ENCODE measurements around the gene PRXL2C.

The PRXL2C gene

GRCh38 chr9:96620181-96620514, 35.0 kb downstream of the PRXL2C start:
- TF ChIP-seq CTCF (IDR thresholded peaks at IDR 0.05; ENCODE audit: extremely low read depth, missing control alignments): no peak

GRCh38 chr9:96619491-96620180, 35.5 kb downstream of the PRXL2C start, which contains the start of gene CDC14B:
TSS of gene CDC14B (minus strand) at chr9:96619843. CDS start at chr9:96619378, 465 bp downstream.
- TF ChIP-seq CTCF (IDR thresholded peaks at IDR 0.05; ENCODE audit: extremely low read depth, missing control alignments): peak; percentile 9
- peak; percentile 86 for DNase-seq (ENCODE audit: low spot score)

More at GRCh38 chr9:96620181-96620514, 35.0 kb downstream of the PRXL2C start:
- no peak for DNase-seq (ENCODE audit: low spot score)

GRCh38 chr9:96619124-96619465, 36.0 kb downstream of the PRXL2C start:
- TF ChIP-seq CTCF (IDR thresholded peaks at IDR 0.05; ENCODE audit: extremely low read depth, missing control alignments): no peak
- no peak for DNase-seq (ENCODE audit: low spot score)

- peak; percentile 34 for DNase-seq (ENCODE audit: low spot score)
- no peak for TF ChIP-seq CTCF (IDR thresholded peaks at IDR 0.05; ENCODE audit: extremely low read depth, missing control alignments)
Observed at GRCh38 chr9:96618209-96619123, 36.7 kb downstream of the PRXL2C start.

DNA sequence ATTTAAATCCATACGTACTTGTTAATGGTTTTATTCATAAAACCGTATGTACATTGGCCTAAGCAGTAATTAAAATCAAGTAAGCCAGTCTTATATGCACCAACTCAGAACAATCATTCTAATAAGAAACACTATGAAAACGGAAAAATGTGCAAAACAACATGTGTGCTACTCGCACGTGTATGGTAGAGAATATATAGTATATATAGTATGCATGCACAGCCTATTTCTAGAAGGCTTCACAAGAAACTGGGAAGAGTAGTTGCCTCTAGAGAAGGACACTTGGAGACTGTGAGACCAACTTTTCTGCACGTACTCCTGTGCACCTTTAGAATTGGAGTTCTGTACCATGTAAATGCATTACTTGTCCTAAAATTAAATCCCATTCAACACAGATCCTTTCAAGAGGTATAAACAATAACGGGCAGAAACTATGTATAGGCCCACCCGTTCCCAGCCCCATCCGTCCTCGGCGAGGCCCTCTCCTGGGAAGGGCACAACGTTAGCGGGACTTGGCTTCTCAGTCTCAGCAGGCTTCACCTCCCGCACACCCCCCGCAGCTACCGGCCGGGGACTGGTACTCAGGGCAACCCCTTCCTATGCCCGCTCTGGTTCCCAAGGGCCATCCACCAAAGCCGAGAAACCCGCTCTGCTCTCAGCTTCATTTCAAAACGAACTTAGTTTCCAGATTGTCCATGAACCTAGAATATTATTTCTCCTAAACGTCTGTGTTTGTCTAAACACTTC, 37.5 kb downstream of the PRXL2C start:
- TF ChIP-seq CTCF (IDR thresholded peaks at IDR 0.05; ENCODE audit: extremely low read depth, missing control alignments): no peak
- no peak for DNase-seq (ENCODE audit: low spot score)

GRCh38 chr9:96616817-96617438, 38.2 kb downstream of the PRXL2C start:
- no peak for TF ChIP-seq CTCF (IDR thresholded peaks at IDR 0.05; ENCODE audit: extremely low read depth, missing control alignments)
- DNase-seq (ENCODE audit: low spot score): no peak
